Measurements from ENCODE around the gene DRAM1. TPM values are rescaled to one million over a fixed set of nuclear protein-coding genes. Genes with fewer than 3 reads are reported as not detected.

Gene DRAM1
- total and polyA plus RNA-seq, 9 of the 15 experiments (the other 6 are each of a cell fraction or from before 2014, with no cell fraction given), result 1.4 to 4.3 (median 2.7) TPM

- TF ChIP-seq EP400 (IDR thresholded peaks at IDR 0.05) (no peak), WHSC1 (IDR thresholded peaks at IDR 0.05; ENCODE audit: low read length) (no peak), PHB2 (IDR thresholded peaks at IDR 0.05; ENCODE audit: low read depth) (no peak), MAFG (tag; conservative IDR thresholded peaks at IDR 0.05) (no peak), TEAD2 (tag; IDR thresholded peaks at IDR 0.05) (no peak), PHF8 (IDR thresholded peaks at IDR 0.05; ENCODE audit: borderline replicate concordance, low read length) (no peak), ZNF644 (tag; IDR thresholded peaks at IDR 0.05; ENCODE audit: low read depth) (no peak), ZFP1 (CRISPR knock-in tag; IDR thresholded peaks at IDR 0.05) (no peak), GATAD2A (IDR thresholded peaks at IDR 0.05) (no peak), ZNF57 (CRISPR knock-in tag; IDR thresholded peaks at IDR 0.05) (no peak), E2F6 (IDR thresholded peaks at IDR 0.05; ENCODE audit: borderline replicate concordance in 1 of 2, extremely low read depth in 1 of 2, insufficient read depth in 1 of 2, insufficient read length in 1 of 2, low read depth in 1 of 2, low read length in 1 of 2, poor library complexity in 1 of 2, severe bottlenecking in 1 of 2) (peak; percentile 9 to 45), ZNF263 (CRISPR knock-in tag; IDR thresholded peaks at IDR 0.05; ENCODE audit: borderline replicate concordance) (peak; percentile 93), HLTF (IDR thresholded peaks at IDR 0.05) (no peak), FOXJ2 (tag; IDR thresholded peaks at IDR 0.05) (no peak), POLR2B (IDR thresholded peaks at IDR 0.05; ENCODE audit: low read depth, partially characterized antibody) (no peak), CHD1 (IDR thresholded peaks at IDR 0.05; ENCODE audit: low read length) (peak; percentile 38), ZNF740 (CRISPR knock-in tag; IDR thresholded peaks at IDR 0.05) (no peak), ZNF740 (tag; IDR thresholded peaks at IDR 0.05) (no peak), ILF3 (IDR thresholded peaks at IDR 0.05; ENCODE audit: borderline replicate concordance) (no peak), XRCC4 (IDR thresholded peaks at IDR 0.05; ENCODE audit: extremely low read depth, insufficient read depth, insufficient read length) (no peak)
- TF ChIP-seq, protein P1, sequence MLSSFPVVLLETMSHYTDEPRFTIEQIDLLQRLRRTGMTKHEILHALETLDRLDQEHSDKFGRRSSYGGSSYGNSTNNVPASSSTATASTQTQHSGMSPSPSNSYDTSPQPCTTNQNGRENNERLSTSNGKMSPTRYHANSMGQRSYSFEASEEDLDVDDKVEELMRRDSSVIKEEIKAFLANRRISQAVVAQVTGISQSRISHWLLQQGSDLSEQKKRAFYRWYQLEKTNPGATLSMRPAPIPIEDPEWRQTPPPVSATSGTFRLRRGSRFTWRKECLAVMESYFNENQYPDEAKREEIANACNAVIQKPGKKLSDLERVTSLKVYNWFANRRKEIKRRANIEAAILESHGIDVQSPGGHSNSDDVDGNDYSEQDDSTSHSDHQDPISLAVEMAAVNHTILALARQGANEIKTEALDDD (IDR thresholded peaks at IDR 0.05), result no peak
- TF ChIP-seq, protein P2, sequence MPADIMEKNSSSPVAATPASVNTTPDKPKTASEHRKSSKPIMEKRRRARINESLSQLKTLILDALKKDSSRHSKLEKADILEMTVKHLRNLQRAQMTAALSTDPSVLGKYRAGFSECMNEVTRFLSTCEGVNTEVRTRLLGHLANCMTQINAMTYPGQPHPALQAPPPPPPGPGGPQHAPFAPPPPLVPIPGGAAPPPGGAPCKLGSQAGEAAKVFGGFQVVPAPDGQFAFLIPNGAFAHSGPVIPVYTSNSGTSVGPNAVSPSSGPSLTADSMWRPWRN (IDR thresholded peaks at IDR 0.05; ENCODE audit: low read depth), result no peak
- TF ChIP-seq, protein P3, sequence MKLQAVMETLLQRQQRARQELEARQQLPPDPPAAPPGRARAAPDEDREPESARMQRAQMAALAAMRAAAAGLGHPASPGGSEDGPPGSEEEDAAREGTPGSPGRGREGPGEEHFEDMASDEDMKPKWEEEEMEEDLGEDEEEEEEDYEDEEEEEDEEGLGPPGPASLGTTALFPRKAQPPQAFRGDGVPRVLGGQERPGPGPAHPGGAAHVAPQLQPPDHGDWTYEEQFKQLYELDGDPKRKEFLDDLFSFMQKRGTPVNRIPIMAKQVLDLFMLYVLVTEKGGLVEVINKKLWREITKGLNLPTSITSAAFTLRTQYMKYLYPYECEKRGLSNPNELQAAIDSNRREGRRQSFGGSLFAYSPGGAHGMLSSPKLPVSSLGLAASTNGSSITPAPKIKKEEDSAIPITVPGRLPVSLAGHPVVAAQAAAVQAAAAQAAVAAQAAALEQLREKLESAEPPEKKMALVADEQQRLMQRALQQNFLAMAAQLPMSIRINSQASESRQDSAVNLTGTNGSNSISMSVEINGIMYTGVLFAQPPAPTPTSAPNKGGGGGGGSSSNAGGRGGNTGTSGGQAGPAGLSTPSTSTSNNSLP (IDR thresholded peaks at IDR 0.05; ENCODE audit: borderline replicate concordance, low read depth, low read length), result no peak
Observed at GRCh38 chr12:101877806-101878242, 444 bp downstream of the DRAM1 start (continued).

All from K562 (cell line).